Dermis blood vessel endothelial cell (primary cell): ENCODE measurements around the gene CST11. TPM values are rescaled to one million over a fixed set of nuclear protein-coding genes. Genes with fewer than 3 reads are reported as not detected.

Source experiments
- DNase-seq: peaks from one replicate; pipeline ENCODE4 v3.0.0; 2010
- total RNA-seq: library from RNA; depleted of rRNA; stranded (reverse); fragments of >200 nt; gene quantifications from 2 replicates; pipeline ENCODE4 v1.2.3, GENCODE V29; 2014

CST11 gene
- total RNA-seq, 1 donor from 2014 or later: not detected

DNA sequence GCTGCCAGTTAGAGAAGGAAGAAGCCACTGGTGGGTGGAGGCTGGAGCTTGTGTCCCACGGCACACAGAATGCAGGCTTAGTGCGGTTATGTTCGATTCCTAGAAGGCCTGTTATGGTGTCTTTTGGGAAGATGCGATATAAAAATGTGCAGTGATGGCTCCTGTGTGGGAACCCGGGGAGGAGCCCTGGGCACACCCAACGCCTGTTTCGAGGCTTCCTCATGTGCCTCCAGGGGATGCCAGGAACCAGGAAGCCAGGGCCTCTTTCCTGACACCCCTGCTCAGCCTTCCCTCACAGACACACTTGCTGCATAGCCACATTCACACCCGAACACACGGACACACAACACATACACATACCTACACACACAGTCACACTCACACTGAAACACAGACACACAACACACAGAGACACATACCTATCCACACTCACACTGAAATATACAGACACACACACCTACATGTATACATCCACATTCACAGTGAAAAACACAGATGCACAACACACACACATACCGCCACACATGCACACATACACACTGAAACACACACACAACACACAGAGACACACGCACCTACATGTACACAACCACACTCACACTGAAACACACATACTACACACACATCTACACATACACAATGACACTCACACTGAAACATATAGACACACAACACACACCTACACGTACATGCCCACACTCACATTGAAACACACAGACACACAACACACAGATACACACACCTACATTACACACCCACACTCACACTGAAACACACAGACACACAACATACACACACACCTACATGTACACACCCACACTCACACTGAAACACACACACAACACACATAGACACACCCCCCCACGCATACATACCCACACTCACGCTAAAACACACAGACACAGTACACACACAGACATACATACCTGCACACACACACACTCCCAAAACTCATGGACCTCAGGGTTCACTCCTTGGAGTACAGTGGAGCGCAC is 1.2 kb upstream of the CST11 start:
- no peak for DNase-seq

DNA sequence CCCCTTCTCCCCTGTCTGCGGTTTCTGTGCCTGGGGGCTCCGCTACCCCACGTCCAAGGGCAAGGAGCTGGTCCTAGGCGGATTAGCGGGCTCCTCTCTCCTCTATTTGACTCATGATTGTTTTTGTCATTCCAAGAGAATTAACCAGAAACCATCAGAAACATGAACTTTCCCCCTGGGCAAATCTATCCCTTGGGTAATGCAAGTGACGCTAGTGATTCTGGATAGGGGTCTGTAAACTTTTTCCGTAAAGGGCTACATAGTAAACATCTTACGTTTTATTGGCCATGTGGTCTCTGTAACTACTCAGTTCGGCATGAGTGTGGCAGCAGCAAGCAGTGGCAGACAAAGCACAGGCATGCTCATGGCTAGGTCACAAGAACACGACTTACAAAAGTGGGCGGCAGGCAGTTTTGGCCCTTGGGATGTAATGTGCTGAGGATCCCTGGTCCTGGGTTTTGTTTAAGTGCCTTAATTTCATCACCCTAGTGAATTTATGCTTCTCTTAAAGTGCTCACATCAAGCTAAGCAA is 654 bp downstream of the CST11 start:
- no peak for DNase-seq

DNA sequence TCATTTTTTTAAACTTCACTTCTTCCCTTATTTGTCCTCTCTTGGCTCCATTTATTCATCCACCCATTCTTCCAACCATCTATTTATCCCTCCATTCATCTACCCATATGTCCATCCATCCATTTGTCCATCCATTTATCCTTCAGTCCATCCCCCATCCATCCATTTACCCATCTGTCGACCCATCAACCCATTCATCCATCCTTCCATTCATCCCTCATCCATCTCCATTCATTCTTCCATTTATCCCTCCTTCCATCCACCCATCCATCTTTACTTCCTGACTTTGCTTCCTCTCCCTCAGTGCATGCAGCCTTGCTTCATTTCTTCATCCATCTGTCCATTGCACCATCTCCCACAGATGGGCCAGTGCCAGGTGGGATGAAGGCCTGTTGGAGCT is 1.8 kb downstream of the CST11 start:
- DNase-seq: no peak

- no peak for DNase-seq
Measured at GRCh38 chr20:23449421-23449820, 3.3 kb downstream of the CST11 start.

GRCh38 chr20:23448167-23448566 is 4.5 kb downstream of the CST11 start:
- no peak for DNase-seq

DNA sequence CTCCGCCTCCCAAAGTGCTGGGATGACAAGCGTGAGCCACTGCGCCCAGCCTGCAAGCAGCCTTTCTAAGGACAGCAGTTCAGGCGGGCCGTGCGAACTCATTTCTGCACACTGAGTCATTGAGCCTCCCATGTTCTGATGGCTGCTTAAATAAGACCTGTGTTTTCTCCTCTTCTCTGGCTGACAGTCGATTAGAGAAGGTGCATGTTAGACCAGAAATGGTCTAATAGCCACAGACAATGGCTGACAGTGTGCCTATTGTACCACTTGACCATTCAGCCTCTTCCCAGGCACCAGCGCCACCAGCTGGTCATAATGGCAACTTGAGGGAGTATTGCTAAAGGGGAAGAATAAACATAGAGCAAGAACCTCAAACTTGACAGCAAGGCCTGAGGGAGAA is 6.2 kb downstream of the CST11 start:
- DNase-seq: peak; percentile 82

DNA sequence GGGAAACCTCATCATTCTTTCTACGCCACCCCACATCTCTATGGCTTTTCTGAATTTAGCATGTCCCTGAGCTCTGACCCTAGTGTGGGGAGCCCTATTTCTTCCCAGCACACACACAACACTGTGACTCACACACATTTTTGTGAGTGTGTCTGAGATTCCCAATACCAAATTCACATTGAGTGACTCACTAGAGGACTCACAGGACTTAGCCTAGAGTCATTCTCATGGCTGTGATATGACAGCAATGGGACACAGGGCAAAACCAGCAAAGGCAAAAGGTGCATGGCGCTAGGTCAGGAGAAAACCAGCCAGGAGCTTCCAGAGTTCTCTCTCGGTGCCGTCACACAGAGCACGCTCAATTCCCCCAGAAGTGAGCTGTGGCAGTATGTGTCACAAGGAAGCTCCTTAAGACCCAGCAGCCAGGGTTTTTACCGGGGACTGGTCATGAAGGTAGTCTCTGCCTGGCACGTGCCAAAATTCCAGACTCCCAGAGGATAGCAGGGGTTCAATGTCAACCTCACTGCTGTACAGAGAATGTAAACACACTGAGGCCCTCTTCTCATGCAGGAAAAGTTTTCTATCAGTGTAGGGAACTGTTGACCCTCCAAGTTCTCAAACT is 7.0 kb downstream of the CST11 start:
- DNase-seq: no peak

- no peak for DNase-seq
Measured at GRCh38 chr20:23444859-23445258, 7.8 kb downstream of the CST11 start.

GRCh38 chr20:23442436-23442835 is 10.2 kb downstream of the CST11 start:
- DNase-seq: no peak

DNA sequence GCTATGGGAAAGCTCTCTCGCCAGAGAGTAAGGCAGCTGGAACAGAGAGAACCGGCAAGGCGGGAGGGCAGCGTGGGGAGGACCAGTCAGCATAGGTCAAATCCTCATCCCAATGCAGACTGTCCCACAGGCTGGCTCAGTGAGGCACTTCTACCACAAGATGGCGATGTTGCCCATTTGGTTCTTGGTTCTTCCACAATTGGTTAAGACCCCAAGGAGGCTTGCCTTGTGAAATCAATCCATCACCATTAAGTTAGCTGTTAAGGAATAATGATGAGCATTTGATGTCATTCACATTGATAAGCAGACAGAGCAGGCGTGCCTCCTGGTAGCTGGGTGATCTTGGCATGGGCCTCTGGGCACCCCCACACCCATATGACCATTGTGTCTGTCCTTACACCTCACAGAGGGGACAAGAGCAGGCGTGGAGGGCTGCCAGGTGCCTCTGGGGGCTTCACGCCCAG is 10.8 kb downstream of the CST11 start:
- DNase-seq: peak; percentile 86

DNA sequence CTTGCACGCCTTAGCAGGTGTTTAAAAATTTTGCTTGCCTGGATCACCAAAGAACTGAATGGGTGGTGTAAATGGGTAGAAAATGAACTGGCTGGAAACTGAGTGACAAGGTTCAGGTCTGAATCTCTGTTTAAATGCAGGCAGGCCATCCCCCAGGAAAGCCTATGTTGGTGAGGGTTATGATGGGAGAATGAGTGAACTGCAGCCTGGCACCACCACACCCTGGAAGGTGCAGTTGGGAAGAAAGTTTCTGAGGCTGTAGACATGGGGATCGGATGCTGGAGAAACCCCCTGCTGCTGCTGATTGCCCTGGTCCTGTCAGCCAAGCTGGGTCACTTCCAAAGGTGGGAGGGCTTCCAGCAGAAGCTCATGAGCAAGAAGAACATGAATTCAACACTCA is 12.7 kb downstream of the CST11 start:
- no peak for DNase-seq

- no peak for DNase-seq
Measured at GRCh38 chr20:23438661-23439060, 14.0 kb downstream of the CST11 start.

GRCh38 chr20:23437126-23437899 is 15.4 kb downstream of the CST11 start:
- DNase-seq: peak; percentile 27

- peak; percentile 34 for DNase-seq
Measured at GRCh38 chr20:23436681-23437080, 16.0 kb downstream of the CST11 start.

DNA sequence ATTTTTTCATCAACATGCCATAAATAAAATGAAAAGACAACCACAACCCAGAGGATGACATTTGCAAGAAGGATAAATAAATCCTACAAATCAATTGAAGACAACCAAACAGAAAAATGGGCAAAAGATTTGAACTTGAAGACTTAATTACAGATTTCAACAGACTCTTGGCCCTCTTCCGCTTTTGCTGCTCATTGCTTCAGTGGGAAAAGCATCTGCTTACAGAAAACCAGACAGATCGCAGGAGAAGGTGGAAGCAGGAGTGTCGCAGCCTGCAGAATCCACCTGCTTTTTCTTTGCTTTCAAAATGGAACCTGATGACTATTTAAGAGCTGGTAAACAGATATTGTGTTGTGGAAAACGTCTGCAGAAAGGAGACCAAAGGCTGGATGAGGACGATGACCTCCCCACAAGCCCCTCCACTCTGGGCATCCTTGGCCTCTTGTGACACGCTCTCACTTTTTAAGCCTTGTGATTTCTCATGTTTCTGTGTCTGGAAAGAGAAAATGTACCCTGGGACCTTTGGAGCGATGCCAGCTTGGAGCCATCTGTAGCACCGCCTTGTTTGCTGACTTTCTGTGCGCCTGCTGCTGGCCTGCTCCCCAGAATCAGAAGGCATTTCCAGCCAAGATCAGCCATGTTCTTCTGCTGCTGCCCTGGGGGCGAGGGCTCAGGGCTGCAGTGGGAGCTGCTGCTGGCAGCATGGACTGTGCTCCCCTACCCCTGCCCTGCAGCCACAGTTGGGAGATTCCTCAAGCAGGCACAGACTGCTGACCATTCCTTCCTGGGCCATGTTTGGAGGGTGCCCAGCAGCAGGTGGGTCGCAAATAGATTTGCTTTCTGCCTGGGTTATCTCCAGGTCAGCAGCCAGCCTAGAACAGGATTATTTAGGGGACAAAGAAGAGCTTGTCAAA is 16.8 kb downstream of the CST11 start:
- DNase-seq: no peak

DNA sequence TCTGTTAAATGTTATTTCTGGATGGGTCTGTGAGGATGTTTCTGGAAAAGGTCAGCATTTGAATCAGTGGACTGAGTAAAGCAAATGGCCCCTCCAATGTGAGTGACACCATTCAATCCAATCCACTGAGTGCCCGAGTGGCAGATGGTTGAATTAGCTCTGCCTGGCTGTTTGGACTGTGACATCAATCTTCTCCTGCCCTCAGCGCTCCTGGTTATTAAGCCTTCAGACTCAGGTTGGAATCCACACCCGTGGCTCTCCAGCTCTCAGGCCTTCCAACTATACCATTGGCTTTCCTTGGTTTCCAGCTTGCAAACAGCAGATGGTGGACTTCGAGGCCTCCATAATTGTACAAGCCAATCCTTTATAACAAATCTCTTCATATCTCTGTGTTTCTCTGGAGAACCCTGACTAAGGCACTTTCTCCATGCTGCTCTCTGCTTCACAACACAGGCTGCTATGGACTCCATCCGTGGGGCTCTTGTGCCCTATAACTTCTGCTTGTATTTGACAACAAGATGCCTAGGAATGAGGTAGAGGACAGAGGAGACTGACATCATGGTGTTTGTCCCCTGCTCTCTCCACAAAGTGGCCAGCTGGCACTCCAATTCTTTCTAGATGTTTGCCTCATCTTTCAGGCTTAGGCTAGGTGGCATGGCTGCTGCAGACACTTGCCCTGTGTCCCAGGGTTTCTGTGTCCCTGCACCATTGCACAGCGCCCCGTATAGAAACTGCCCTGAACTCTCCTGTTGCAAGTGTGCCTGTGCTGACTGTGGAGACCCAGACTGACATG is 18.0 kb downstream of the CST11 start:
- no peak for DNase-seq

DNA sequence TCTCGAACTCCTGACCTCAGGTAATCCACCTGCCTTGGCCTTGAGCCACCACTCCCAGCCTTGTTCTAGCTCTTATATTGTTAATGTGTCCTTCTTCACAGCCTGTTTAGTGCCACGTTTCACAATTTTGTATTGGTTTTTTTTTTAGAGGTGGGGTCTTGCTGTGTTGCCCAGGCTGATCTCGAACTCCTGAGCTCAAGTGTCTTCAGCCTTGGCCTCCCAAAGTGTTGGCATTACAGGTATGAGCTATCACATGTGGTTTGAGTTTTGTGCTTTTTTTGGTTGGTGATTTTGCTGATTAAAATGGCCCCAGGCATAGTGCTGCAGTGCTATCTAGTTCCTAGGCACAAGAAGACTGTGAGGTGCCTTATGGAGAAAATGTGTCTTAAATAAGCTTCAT is 19.0 kb downstream of the CST11 start:
- no peak for DNase-seq

DNA sequence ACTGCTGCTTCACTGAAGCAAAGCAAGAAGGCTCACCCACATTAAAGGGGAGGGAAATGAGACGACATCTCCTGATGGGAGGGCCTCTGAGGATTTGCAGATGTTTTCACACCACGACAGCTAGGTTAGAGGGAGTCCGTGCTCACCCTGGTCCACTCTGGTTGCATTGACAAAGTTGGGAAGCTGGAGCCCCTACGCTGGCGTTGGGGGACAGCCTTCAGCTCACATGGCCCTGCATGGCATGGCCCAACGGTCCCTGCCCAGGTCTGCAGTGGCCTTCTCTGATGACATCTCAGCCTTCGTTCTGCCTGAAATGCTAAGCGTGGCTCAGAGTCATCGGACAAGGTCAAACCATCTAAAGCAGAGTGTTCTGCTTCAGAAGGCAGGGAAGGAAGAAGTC is 27.5 kb downstream of the CST11 start:
- DNase-seq: no peak

GRCh38 chr20:23420943-23421931 is 31.4 kb downstream of the CST11 start, which contains the start of gene NAPB:
Gene NAPB (minus strand): TSS chr20:23421488. CDS start chr20:23421402, 86 bp downstream.
- DNase-seq: peak; percentile 96
